HG03196 (cell line): Measurements from ENCODE around the gene PBX1.

Source experiments
- ATAC-seq: cut with Tn5 transposase; IDR thresholded peaks from one replicate; pipeline ENCODE4 v1.9.1; 2021; ENCODE audit not compliant: unreplicated experiment

PBX1 gene

GRCh38 chr1:164855716-164856329, 296.8 kb downstream of the PBX1 start:
- no peak for ATAC-seq

DNA sequence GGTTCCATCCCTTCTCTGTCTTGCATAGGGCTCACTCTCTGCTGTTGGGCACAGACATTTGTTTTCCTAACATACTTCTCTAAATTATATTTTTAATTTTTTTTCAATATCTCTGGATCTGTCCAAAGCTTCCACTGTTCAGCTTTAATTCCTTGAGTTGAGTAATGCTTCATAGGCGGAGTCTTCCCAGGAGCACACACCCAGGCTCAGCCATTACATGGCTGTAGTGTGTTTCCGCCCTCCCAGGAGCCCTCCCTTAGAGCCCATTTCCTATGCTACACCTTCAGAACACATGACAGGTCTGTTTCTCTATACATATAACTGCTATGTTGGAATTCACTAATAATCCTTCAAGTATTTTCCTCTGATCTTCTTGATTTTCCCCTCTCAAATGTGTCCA, 297.4 kb downstream of the PBX1 start:
- no peak for ATAC-seq

DNA sequence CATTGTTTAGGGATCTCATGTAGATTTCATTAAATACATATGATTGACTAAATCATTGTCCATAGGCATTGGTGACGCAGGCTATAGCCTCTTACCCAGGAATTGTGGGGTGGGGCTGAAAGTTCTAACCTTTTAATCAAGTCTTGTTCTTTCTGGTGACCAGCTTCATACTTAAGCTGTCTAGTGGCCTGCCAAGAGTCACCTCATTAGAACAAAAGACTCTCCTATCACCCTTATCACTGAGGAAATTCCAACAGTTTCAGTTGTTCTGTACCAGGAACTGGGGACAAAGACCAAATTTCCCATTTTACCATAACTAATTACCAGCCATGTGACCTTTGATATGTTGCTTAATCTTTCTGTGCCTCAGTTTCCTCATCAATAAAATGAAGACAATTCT, 298.5 kb downstream of the PBX1 start:
- ATAC-seq: no peak

GRCh38 chr1:164858096-164858632, 299.2 kb downstream of the PBX1 start:
- no peak for ATAC-seq

DNA sequence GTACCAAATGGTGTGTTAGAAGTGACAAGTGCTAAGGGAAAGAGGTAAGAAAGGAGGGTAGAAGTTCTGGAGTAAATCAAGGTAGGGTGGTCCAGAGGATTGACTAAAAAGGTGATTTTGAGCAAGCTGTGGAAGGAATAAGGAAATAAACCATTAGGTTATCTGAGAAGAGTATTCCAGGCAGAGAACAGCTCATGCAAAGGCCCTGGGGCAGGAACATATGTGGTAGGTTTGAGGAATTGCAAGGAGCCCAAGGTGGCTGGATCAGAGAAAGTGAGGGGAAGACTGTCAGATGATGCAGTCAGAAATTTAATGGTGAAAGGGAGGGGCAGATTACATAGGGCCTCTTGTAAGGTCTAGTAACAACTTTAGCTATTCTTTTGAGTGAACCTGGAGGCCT, 302.6 kb downstream of the PBX1 start:
- ATAC-seq: no peak

- ATAC-seq: no peak
Measured at GRCh38 chr1:164863056-164863455, 304.1 kb downstream of the PBX1 start.

GRCh38 chr1:164864161-164864560, 305.2 kb downstream of the PBX1 start:
- ATAC-seq: no peak

GRCh38 chr1:164865385-164865784, 306.4 kb downstream of the PBX1 start:
- no peak for ATAC-seq

GRCh38 chr1:164867590-164867989, 308.6 kb downstream of the PBX1 start:
- ATAC-seq: no peak

- no peak for ATAC-seq
Measured at GRCh38 chr1:164868990-164869389, 310.0 kb downstream of the PBX1 start.

DNA sequence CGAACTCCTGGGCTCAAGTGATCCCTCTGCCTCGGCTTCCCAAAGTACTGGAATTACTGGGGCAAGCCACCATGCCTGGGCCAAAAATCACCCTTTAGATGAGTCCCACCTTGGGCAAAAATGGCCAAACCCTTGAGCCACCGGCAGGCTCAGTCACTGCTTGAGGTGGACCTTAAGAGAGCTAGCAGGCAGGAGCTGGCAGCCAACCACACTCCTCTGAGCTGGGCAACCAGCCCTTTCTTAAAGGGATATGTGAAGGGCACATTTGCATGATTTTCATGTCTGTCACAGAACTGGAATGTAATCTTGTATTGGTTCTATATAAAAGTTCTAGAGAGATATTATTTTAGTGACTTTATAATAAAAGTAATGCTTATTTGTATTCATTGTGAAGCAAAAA, 316.5 kb downstream of the PBX1 start:
- no peak for ATAC-seq

DNA sequence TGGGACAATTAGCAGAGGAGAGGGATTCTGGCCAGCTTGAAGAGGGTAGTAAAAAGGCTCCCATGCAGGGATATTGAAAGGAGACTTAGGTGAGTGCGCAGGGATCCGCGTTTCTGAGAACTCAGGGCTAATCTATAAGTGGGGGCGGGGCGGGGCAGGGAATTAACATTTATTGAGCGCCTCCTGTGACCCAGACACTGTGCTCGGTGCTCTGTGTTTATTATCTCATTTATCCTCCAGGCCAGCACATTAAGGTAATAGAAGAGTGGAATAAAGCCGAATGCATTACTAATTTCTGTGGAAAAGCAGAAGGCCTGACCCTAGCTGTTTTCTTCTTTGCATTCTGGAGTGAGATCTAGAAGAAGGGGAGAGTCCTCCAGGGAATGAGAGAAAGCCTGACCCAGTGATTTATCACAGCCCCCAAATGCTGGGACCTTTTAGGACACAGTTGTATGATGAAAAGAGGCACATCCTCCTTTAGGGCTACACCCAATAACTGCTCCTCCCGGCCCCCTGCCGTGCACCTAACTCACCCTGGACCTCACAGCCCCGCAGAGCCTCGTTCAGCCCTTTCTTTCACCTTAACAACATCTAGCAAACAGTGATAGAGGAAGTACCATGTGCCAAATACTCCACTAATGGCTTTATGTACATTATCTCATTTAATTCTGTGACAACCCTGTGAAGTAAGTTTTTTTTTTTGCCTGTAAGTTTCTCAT, 317.6 kb downstream of the PBX1 start:
- no peak for ATAC-seq

DNA sequence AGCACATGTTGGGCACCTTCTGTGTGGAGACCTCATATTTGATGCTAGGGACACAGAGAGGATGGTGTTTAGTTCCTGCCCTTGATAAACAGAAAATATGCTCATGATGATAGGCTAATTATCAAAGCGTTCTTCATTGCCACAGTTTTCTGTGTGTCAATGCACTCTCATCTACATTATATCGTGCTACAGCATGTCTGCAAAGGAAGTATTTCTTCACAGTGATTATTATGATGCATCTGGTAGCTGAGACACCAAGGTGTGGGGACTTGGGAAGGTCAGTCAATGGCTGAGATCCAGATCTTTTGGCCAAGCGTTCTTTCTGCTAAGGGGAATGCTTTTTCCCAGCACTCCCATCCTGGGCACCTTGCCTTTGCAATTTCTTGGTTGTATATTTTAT, 321.2 kb downstream of the PBX1 start:
- no peak for ATAC-seq

- no peak for ATAC-seq
Measured at GRCh38 chr1:164880644-164881043, 321.7 kb downstream of the PBX1 start.

GRCh38 chr1:164885311-164885710, 326.3 kb downstream of the PBX1 start:
- ATAC-seq: no peak

DNA sequence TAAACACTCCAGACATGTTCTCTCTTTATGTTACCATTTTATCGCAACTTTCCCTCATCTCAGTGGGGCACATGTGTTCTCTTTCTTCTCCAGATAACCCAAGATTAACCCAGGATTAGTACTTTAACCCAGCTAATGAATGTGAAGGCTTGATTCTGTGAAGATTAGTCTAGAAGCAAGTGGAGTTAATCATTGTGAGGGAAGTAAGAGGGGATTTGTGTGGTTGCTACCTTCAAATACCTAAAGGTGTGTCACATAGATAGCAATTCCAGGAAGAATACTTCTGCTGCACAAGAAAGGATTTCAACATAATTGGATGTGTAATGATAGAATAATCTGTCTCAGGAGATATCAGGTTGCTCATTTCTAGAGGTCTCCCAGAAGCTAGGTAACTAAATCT, 327.1 kb downstream of the PBX1 start:
- no peak for ATAC-seq

DNA sequence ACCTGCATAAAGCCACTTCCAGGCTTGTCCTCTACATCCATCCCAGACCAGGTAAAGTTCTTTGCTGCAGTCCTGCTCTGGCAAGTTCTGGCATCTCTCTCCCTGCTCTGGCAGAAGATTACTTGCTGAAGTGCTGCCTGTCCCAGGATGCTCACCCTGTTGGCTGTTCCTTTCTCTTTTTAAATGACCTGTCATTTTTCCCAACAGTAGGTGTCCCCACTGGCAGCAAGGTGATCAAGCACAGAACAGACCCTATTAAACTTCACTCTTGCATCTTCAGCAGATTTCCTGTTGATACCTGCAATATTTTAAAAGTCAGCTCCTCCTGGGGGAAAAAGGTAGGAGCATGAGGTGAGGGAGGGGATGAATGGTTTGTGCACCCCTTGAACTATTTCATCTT, 332.6 kb downstream of the PBX1 start:
- ATAC-seq: no peak

DNA sequence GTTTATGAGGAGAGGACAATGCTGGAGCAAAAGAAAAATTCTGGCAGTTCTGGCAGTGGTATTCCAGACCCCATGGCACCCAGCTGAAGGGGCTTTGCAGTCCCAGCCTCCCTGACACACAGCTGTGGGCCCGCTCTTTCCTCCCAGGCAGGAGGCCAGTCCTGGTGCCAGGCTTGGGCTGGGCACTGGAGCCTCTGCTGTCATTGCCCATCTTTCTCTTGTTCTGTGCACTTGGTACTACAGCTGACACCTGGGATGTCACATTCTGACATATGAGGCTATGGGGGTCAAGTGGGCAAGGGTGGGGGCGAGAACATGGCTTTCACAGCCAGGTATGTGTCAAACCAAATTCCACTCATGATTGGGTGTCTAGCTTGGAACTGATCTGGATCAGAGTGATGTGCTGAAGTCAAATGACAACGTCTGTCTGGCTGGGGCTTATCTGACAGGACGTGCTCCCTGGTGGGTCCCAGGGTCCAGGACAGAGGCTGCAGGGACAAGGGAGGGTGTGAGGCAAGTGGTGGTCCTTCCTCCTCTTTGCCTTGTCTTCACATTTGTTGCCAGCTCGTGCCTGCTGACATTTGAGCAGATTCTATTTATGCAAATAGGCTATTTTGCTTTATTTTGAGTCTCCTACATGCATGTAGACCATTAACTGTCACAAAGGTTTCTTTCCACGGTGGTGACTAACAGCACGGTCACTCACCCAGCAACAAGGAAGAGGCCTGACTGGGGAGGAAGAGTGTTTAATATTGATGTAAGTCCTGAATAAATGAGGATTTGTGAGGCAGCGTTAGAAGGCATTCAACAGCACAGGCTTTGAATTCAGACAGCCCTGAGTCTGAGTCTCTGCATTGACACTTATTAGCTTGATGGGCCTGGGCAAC, 336.3 kb downstream of the PBX1 start:
- ATAC-seq: no peak

GRCh38 chr1:164901031-164901430, 342.0 kb downstream of the PBX1 start:
- ATAC-seq: no peak
